Measurements from ENCODE around the gene KHSRP.

GRCh38 chr19:6423499-6424194 is 964 bp downstream of the KHSRP start:
- TF ChIP-seq, protein P1, sequence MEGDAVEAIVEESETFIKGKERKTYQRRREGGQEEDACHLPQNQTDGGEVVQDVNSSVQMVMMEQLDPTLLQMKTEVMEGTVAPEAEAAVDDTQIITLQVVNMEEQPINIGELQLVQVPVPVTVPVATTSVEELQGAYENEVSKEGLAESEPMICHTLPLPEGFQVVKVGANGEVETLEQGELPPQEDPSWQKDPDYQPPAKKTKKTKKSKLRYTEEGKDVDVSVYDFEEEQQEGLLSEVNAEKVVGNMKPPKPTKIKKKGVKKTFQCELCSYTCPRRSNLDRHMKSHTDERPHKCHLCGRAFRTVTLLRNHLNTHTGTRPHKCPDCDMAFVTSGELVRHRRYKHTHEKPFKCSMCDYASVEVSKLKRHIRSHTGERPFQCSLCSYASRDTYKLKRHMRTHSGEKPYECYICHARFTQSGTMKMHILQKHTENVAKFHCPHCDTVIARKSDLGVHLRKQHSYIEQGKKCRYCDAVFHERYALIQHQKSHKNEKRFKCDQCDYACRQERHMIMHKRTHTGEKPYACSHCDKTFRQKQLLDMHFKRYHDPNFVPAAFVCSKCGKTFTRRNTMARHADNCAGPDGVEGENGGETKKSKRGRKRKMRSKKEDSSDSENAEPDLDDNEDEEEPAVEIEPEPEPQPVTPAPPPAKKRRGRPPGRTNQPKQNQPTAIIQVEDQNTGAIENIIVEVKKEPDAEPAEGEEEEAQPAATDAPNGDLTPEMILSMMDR (IDR thresholded peaks at IDR 0.05), result no peak
- TF ChIP-seq POLR2A (IDR thresholded peaks at IDR 0.05), result no peak
